Uterus (tissue), 4 donors: ENCODE data around the gene MAP3K19. TPM values are rescaled to one million over a fixed set of nuclear protein-coding genes. Genes with fewer than 3 reads are reported as not detected.
"Not testable (repeated sequence)": the region's sequence is repeated elsewhere in the genome, so short reads cannot be mapped to it uniquely, and the experiment has no call there.

Experiments
- DNase-seq, 2 donors: peaks; one replicate each; pipeline ENCODE4 v3.0.0-alpha.2; 2019 to 2020
- H3K27ac ChIP-seq, 2 donors: fragments of 200-600 bp; sonication (generic); 1 replicate in 1 of 2; 2 replicates in 1 of 2; pipeline ENCODE4 v1.5.1; 2016 to 2018
- H3K27me3 ChIP-seq, 2 donors: fragments of 200-600 bp; sonication (generic); one replicate each; pipeline ENCODE4 v1.5.1; 2018 to 2019; ENCODE audit warnings: control low read depth in 1 of 2
- H3K36me3 ChIP-seq, 2 donors: fragments of 200-600 bp; sonication (generic); one replicate each; pipeline ENCODE4 v1.5.1; 2019; ENCODE audit warnings: control low read depth in 1 of 2
- H3K4me1 ChIP-seq, 2 donors: fragments of 200-600 bp; sonication (generic); one replicate each; pipeline ENCODE4 v1.5.1; 2018 to 2019; ENCODE audit warnings: control low read depth in 1 of 2
- H3K4me3 ChIP-seq, 2 donors: fragments of 200-600 bp; sonication (generic); 1 replicate in 1 of 2; 2 replicates in 1 of 2; pipeline ENCODE4 v1.5.1; 2018 to 2019; ENCODE audit warnings: mild to moderate bottlenecking in 1 of 2
- H3K9me3 ChIP-seq, 2 donors: fragments of 200-600 bp; sonication (generic); one replicate each; pipeline ENCODE4 v1.5.1; 2019; ENCODE audit warnings: control low read depth in 1 of 2
- CTCF ChIP-seq, 4 experiments: fragments of 200-600 bp in 2 of 4; fragments of 450-650 bp in 2 of 4; sonication (generic) in 2 of 4; IDR thresholded peaks; one replicate each; pipeline ENCODE4 v1.5.1; 2016 to 2019; ENCODE audit warnings: antibody characterized with exemption in 4 of 4, mild to moderate bottlenecking in 2 of 4, moderate library complexity in 1 of 4
- POLR2A ChIP-seq, 2 donors: fragments of 450-650 bp; IDR thresholded peaks; one replicate each; pipeline ENCODE4 v1.6.1; 2016; ENCODE audit warnings: antibody characterized with exemption in 2 of 2, mild to moderate bottlenecking in 1 of 2, moderate library complexity in 1 of 2
- intact Hi-C: fragments of 100-400 bp; cut with DNase I; formaldehyde crosslinking; loops from one replicate; pipeline ENCODE4 v1.15.1; 2023; ENCODE audit warnings: low total_unique reads
- total RNA-seq, 4 donors: library from RNA; depleted of rRNA in 3 of 4; stranded (reverse); fragments of >200 nt in 3 of 4; gene quantifications; one replicate each; pipeline versions ENCODE4 v1.1.0 to v1.2.4, GENCODE V29; 2014 to 2023
- donor health status: DM: yes; HTN: yes; CAD: no.

MAP3K19 gene
- total RNA-seq, 4 donors from 2014 or later: 0.40 to 3.8 (median 2.1) TPM; not detected in 1

- Histone ChIP-seq H3K36me3 (no peaks in the 10 kb centered on the region), H3K4me3 (no peak overlapping the region), H3K27me3 (no peaks in the 10 kb centered on the region), H3K4me1 (no peaks in the 10 kb centered on the region), H3K9me3 (no peaks in the 10 kb centered on the region), H3K27ac (no peak overlapping the region)
- intact Hi-C loops: no loop called here
- TF ChIP-seq CTCF (IDR thresholded peaks at IDR 0.05): no peak
- no peak for TF ChIP-seq POLR2A (IDR thresholded peaks at IDR 0.05)
- no peak for DNase-seq
Measured at GRCh38 chr2:135093670-135094330, 46.6 kb upstream of the MAP3K19 start.

GRCh38 chr2:135093193-135093592 lies 45.9 kb upstream of the MAP3K19 start:
- intact Hi-C loops: no loop called here
- Histone ChIP-seq H3K4me1 (no peaks in the 10 kb centered on the region), H3K27me3 (no peaks in the 10 kb centered on the region), H3K36me3 (no peaks in the 10 kb centered on the region), H3K9me3 (no peaks in the 10 kb centered on the region), H3K27ac (no peak overlapping the region), H3K4me3 (no peak overlapping the region)
- no peak for TF ChIP-seq CTCF (IDR thresholded peaks at IDR 0.05)
- no peak for TF ChIP-seq POLR2A (IDR thresholded peaks at IDR 0.05)
- DNase-seq: no peak

- H3K9me3 ChIP-seq: no peaks in the 10 kb centered on the region
- no peak overlapping the region for H3K27ac ChIP-seq
- DNase-seq: no peak
- no peak for TF ChIP-seq POLR2A (IDR thresholded peaks at IDR 0.05)
- no peak for TF ChIP-seq CTCF (IDR thresholded peaks at IDR 0.05)
- no peaks in the 10 kb centered on the region for H3K36me3 ChIP-seq
- H3K4me1 ChIP-seq: no peaks in the 10 kb centered on the region
- intact Hi-C loops: no loop called here
- H3K27me3 ChIP-seq: no peaks in the 10 kb centered on the region
- H3K4me3 ChIP-seq: no peak overlapping the region
Measured at GRCh38 chr2:135091681-135092080, 44.4 kb upstream of the MAP3K19 start.

GRCh38 chr2:135089597-135089996 lies 42.4 kb upstream of the MAP3K19 start:
- DNase-seq, H3K9me3 ChIP-seq, H3K4me1 ChIP-seq, H3K27me3 ChIP-seq, intact Hi-C loops, H3K27ac ChIP-seq, H3K4me3 ChIP-seq, H3K36me3 ChIP-seq: not testable (repeated sequence)

- TF ChIP-seq CTCF (IDR thresholded peaks at IDR 0.05): no peak
- TF ChIP-seq POLR2A (IDR thresholded peaks at IDR 0.05): no peak
- no peak for DNase-seq
- Histone ChIP-seq H3K4me3 (no peak overlapping the region), H3K27me3 (no peaks in the 10 kb centered on the region), H3K4me1 (no peaks in the 10 kb centered on the region), H3K36me3 (no peaks in the 10 kb centered on the region), H3K9me3 (no peaks in the 10 kb centered on the region), H3K27ac (no peak overlapping the region)
- intact Hi-C loops: no loop called here
Measured at GRCh38 chr2:135086222-135086621, 39.0 kb upstream of the MAP3K19 start.

- H3K4me1 ChIP-seq: no peaks in the 10 kb centered on the region
- TF ChIP-seq POLR2A (IDR thresholded peaks at IDR 0.05) (no peak), CTCF (IDR thresholded peaks at IDR 0.05) (no peak)
- H3K27ac ChIP-seq: no peak overlapping the region
- no peaks in the 10 kb centered on the region for H3K36me3 ChIP-seq
- no peaks in the 10 kb centered on the region for H3K9me3 ChIP-seq
- H3K4me3 ChIP-seq: no peak overlapping the region
- no peak for DNase-seq
- intact Hi-C loops: no loop called here
- no peaks in the 10 kb centered on the region for H3K27me3 ChIP-seq
Measured at GRCh38 chr2:135078417-135078816, 31.2 kb upstream of the MAP3K19 start.
